Measurements from ENCODE around the gene FOSL1. TPM values are rescaled to one million over a fixed set of nuclear protein-coding genes. Genes with fewer than 3 reads are reported as not detected.

Gene FOSL1
- total and polyA plus RNA-seq, 10 donors, result 0.42 to 5.4 (median 1.3) TPM

- H3K36me3 ChIP-seq, result peaks cover 0 to 32% (median 21%) of the 10 kb centered on the region in 6 donors
Observed at GRCh38 chr11:65870307-65870658, 29.9 kb downstream of the FOSL1 start.

GRCh38 chr11:65869643-65870306 is 30.4 kb downstream of the FOSL1 start:
- Histone ChIP-seq H3K36me3 (peaks cover 0 to 37% (median 26%) of the 10 kb centered on the region in 6 donors), H3K4me3 (no peak overlapping the region), H3K27me3 (replicated peaks in 1 of 7) (peaks cover 0 to 11% (median 0%) of the 10 kb centered on the region in 7 donors), H3K27ac (peak overlapping the region in 5 of 8 donors; percentile 82 to 91 (median 85)), H3K9me3 (no peaks in the 10 kb centered on the region), H3K4me1 (peaks cover 16 to 78% (median 48%) of the 10 kb centered on the region in 6 donors)
- peak; percentile 53 to 72 (median 56) for TF ChIP-seq POLR2AphosphoS5 (IDR thresholded peaks at IDR 0.05)
- TF ChIP-seq, protein P1, sequence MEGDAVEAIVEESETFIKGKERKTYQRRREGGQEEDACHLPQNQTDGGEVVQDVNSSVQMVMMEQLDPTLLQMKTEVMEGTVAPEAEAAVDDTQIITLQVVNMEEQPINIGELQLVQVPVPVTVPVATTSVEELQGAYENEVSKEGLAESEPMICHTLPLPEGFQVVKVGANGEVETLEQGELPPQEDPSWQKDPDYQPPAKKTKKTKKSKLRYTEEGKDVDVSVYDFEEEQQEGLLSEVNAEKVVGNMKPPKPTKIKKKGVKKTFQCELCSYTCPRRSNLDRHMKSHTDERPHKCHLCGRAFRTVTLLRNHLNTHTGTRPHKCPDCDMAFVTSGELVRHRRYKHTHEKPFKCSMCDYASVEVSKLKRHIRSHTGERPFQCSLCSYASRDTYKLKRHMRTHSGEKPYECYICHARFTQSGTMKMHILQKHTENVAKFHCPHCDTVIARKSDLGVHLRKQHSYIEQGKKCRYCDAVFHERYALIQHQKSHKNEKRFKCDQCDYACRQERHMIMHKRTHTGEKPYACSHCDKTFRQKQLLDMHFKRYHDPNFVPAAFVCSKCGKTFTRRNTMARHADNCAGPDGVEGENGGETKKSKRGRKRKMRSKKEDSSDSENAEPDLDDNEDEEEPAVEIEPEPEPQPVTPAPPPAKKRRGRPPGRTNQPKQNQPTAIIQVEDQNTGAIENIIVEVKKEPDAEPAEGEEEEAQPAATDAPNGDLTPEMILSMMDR (IDR thresholded peaks at IDR 0.05 in 8 of 11, conservative IDR thresholded peaks at IDR 0.05 in 3 of 11), result no peak
- TF ChIP-seq POLR2A (IDR thresholded peaks at IDR 0.05), result no peak
- 77 to 85% (median 79%) methylated on average over 19 to 24 of the region's 24 CpGs for WGBS, 5 donors
- intact Hi-C loops (cut with DNase I; ENCODE audit: low total_unique reads), result no loop called here
- DNase-seq, result peak; percentile 69

More at GRCh38 chr11:65870307-65870658, 29.9 kb downstream of the FOSL1 start:
- H3K4me3 ChIP-seq, result no peak overlapping the region
- WGBS, 5 donors, result 40 to 54% (median 52%) methylated on average over 8 to 11 of the region's 11 CpGs
- peak; percentile 80 for DNase-seq
- intact Hi-C loops (cut with DNase I; ENCODE audit: low total_unique reads), result no loop called here
- H3K9me3 ChIP-seq, result no peaks in the 10 kb centered on the region
- H3K27ac ChIP-seq, result peak overlapping the region in 6 of 8 donors; percentile 81 to 91 (median 84)
- TF ChIP-seq, protein P1 (IDR thresholded peaks at IDR 0.05 in 8 of 11, conservative IDR thresholded peaks at IDR 0.05 in 3 of 11), result no peak
- TF ChIP-seq POLR2A (IDR thresholded peaks at IDR 0.05) (no peak), POLR2AphosphoS5 (IDR thresholded peaks at IDR 0.05) (peak in 1 of 3 donors; percentile 24)
- peaks cover 0 to 11% (median 0%) of the 10 kb centered on the region in 7 donors for H3K27me3 ChIP-seq (replicated peaks in 1 of 7)
- H3K4me1 ChIP-seq, result peaks cover 16 to 78% (median 48%) of the 10 kb centered on the region in 6 donors

- DNase-seq, result no peak
- Histone ChIP-seq H3K27ac (no peak overlapping the region), H3K4me3 (no peak overlapping the region), H3K9me3 (no peaks in the 10 kb centered on the region), H3K27me3 (replicated peaks in 1 of 7) (peaks cover 0 to 11% (median 0%) of the 10 kb centered on the region in 7 donors), H3K36me3 (peaks cover 2 to 46% (median 35%) of the 10 kb centered on the region in 6 donors), H3K4me1 (peaks cover 14 to 76% (median 46%) of the 10 kb centered on the region in 6 donors)
- 79 to 95% (median 93%) methylated on average over 3 of the region's 3 CpGs for WGBS, 5 donors
- TF ChIP-seq POLR2AphosphoS5 (IDR thresholded peaks at IDR 0.05) (no peak), POLR2A (IDR thresholded peaks at IDR 0.05) (no peak)
- TF ChIP-seq, protein P1 (IDR thresholded peaks at IDR 0.05 in 8 of 11, conservative IDR thresholded peaks at IDR 0.05 in 3 of 11), result no peak
- intact Hi-C loops (cut with DNase I; ENCODE audit: low total_unique reads), result no loop called here
Observed at GRCh38 chr11:65868907-65869306, 31.3 kb downstream of the FOSL1 start.

DNA sequence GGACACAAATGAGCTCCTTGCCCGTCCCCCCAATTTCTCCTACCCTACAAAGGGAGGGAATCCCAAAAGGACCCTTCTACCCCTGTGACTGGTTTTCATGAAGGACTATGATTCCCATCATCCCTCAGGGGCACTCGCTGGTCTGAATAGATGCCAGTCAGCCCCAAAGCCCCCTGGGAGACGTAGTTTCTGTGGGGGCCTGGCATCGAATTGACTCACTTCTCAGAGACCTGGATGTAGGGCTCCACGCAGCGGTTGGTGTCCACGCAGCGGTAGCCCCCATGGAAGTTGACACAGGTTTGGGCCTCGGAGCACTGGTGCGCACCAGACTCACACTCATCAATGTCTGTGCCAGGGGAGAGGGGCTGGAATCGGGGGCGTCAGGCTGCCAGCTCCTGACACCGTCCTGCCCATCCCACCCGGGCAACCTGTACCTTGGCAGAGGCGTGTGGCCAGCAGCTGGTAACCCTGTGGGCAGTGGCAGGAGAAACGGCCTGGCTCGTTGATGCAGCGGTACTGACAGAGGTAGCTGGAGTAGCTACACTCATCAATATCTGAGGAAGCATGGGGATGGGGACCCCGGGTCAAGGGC is 32.0 kb downstream of the FOSL1 start:
- intact Hi-C loops (cut with DNase I; ENCODE audit: low total_unique reads), result no loop called here
- H3K27ac ChIP-seq, result no peak overlapping the region
- no peak overlapping the region for H3K4me3 ChIP-seq
- H3K4me1 ChIP-seq, result peaks cover 11 to 75% (median 42%) of the 10 kb centered on the region in 6 donors
- H3K9me3 ChIP-seq, result no peaks in the 10 kb centered on the region
- peak; percentile 78 for DNase-seq
- WGBS, 5 donors, result 89 to 95% (median 91%) methylated on average over 13 to 19 of the region's 19 CpGs
- H3K27me3 ChIP-seq (replicated peaks in 1 of 7), result peaks cover 0 to 11% (median 0%) of the 10 kb centered on the region in 7 donors
- peaks cover 5 to 53% (median 42%) of the 10 kb centered on the region in 6 donors for H3K36me3 ChIP-seq
- TF ChIP-seq, protein P1 (IDR thresholded peaks at IDR 0.05 in 8 of 11, conservative IDR thresholded peaks at IDR 0.05 in 3 of 11), result no peak
- TF ChIP-seq POLR2AphosphoS5 (IDR thresholded peaks at IDR 0.05) (peak in 2 of 3 donors; percentile 60 to 78), POLR2A (IDR thresholded peaks at IDR 0.05) (no peak)

Data from spleen (tissue), 11 donors.